Measurements from ENCODE around the gene UNC5B.

DNA sequence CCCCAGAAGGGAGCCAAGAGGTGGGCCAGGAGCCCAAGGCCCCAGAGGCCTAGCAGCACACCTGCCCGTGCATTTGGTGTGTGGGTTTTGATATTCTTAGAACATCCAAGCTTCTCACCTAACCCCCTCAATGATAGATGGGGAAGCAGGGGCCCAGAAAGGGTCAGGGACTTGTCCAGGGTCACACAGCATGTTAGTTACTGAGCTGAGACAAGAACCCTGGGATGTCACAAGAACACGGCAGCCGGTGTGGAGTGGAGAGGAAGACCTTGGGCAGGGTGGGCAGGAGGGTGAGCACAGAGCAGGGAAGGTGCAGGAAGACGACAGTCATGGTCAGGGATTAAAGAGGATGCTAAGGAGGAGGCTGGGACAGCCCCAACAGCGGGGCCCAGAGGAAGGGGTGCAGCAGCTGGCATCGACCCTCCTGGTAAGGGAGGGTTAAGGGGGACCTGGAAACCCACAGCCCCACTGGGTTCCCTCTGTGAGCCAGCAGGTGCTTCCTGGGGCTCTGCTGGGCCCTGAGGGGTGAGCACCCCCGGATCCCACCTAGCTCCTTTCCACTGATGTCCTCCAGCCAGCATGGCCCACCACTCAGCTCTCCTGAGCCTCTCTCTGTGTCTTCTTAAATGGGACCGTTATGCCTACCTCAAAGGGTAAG is 44.4 kb downstream of the UNC5B start:
- TF ChIP-seq JUND (IDR thresholded peaks at IDR 0.05), result no peak
- TF ChIP-seq, protein P1, sequence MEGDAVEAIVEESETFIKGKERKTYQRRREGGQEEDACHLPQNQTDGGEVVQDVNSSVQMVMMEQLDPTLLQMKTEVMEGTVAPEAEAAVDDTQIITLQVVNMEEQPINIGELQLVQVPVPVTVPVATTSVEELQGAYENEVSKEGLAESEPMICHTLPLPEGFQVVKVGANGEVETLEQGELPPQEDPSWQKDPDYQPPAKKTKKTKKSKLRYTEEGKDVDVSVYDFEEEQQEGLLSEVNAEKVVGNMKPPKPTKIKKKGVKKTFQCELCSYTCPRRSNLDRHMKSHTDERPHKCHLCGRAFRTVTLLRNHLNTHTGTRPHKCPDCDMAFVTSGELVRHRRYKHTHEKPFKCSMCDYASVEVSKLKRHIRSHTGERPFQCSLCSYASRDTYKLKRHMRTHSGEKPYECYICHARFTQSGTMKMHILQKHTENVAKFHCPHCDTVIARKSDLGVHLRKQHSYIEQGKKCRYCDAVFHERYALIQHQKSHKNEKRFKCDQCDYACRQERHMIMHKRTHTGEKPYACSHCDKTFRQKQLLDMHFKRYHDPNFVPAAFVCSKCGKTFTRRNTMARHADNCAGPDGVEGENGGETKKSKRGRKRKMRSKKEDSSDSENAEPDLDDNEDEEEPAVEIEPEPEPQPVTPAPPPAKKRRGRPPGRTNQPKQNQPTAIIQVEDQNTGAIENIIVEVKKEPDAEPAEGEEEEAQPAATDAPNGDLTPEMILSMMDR (IDR thresholded peaks at IDR 0.05 in 2 of 3, conservative IDR thresholded peaks at IDR 0.05 in 1 of 3; ENCODE audit: borderline replicate concordance in 1 of 3, insufficient read depth in 1 of 3, low read depth in 2 of 3, low read length in 2 of 3), result no peak

Measured in HCT116 (cell line).